Esophagus muscularis mucosa (tissue), 4 donors: Measurements from ENCODE around the gene WDFY4. TPM values are rescaled to one million over a fixed set of nuclear protein-coding genes. Genes with fewer than 3 reads are reported as not detected.

ENCODE experiments used
- DNase-seq: peaks from one replicate; pipeline ENCODE4 v3.0.0-alpha.2; 2017; ENCODE audit errors: extremely low spot score
- H3K27ac ChIP-seq, 4 donors: fragments of 200-600 bp; sonication (generic); replicated peaks in 1 of 4; 1 replicate in 3 of 4; 2 replicates in 1 of 4; pipeline ENCODE4 v1.5.1; 2016 to 2019; ENCODE audit warnings: mild to moderate bottlenecking in 1 of 4
- H3K27me3 ChIP-seq, 4 donors: fragments of 200-600 bp; sonication (generic); one replicate each; pipeline versions ENCODE4 v1.5.1 to v1.6.0; 2016 to 2019
- H3K36me3 ChIP-seq, 4 donors: fragments of 200-600 bp; sonication (generic); one replicate each; pipeline ENCODE4 v1.5.1; 2016 to 2019
- H3K4me1 ChIP-seq, 4 donors: fragments of 200-600 bp; sonication (generic); one replicate each; pipeline ENCODE4 v1.5.1; 2016 to 2019
- H3K4me3 ChIP-seq, 4 donors: fragments of 200-600 bp; sonication (generic); 1 replicate in 2 of 4; 2 replicates in 2 of 4; pipeline ENCODE4 v1.5.1; 2016 to 2019; ENCODE audit warnings: mild to moderate bottlenecking in 4 of 4, moderate library complexity in 1 of 4
- H3K9me3 ChIP-seq, 4 donors: fragments of 200-600 bp; sonication (generic); 1 replicate in 3 of 4; 2 replicates in 1 of 4; pipeline ENCODE4 v1.5.1; 2016 to 2019
- CTCF ChIP-seq, 3 experiments: fragments of 200-600 bp in 2 of 3; fragments of 450-650 bp in 1 of 3; sonication (generic) in 2 of 3; IDR thresholded peaks; one replicate each; pipeline ENCODE4 v1.5.1; 2017 to 2019; ENCODE audit warnings: antibody characterized with exemption in 3 of 3, mild to moderate bottlenecking in 2 of 3, moderate library complexity in 1 of 3
- EP300 ChIP-seq: sonication (generic); formaldehyde crosslinking; IDR thresholded peaks from one replicate; pipeline ENCODE4 v1.6.1; 2017; ENCODE audit warnings: antibody characterized with exemption
- POLR2A ChIP-seq: fragments of 450-650 bp; IDR thresholded peaks from one replicate; pipeline ENCODE4 v1.6.1; 2017; ENCODE audit warnings: antibody characterized with exemption, moderate library complexity, mild to moderate bottlenecking, low read depth
- POLR2AphosphoS5 ChIP-seq, 2 donors: sonication (generic); formaldehyde crosslinking; IDR thresholded peaks; one replicate each; pipeline ENCODE4 v1.6.1; 2017; ENCODE audit warnings: antibody characterized with exemption in 2 of 2
- WGBS: methylation state at CpG from one replicate; pipeline ENCODE4 v1.1.5; 2018; 5-methylcytosine and 5-hydroxymethylcytosine counted together
- intact Hi-C: fragments of 100-400 bp; cut with DNase I; formaldehyde crosslinking; loops from one replicate; pipeline ENCODE4 v1.15.1; 2023
- total RNA-seq, 4 donors: library from RNA; depleted of rRNA; stranded (reverse); fragments of >200 nt; gene quantifications; one replicate each; pipeline versions ENCODE4 v1.1.0 to v1.2.1, GENCODE V29; 2016

WDFY4 gene
- total RNA-seq, 4 donors from 2014 or later = 2.3 to 7.3 (median 5.2) TPM

- peaks cover 0 to 18% (median 0%) of the 10 kb centered on the region in 4 donors for H3K27me3 ChIP-seq
- DNase-seq = no peak
- H3K36me3 ChIP-seq = no peaks in the 10 kb centered on the region
- intact Hi-C loops = no loop called here
- TF ChIP-seq CTCF (IDR thresholded peaks at IDR 0.05) = no peak
- no peak for TF ChIP-seq EP300
- TF ChIP-seq POLR2AphosphoS5 (IDR thresholded peaks at IDR 0.05) = no peak
- no peak for TF ChIP-seq POLR2A
- H3K4me3 ChIP-seq = no peak overlapping the region
- H3K4me1 ChIP-seq = no peaks in the 10 kb centered on the region
- H3K9me3 ChIP-seq = no peaks in the 10 kb centered on the region
- no peak overlapping the region for H3K27ac ChIP-seq
Observed at GRCh38 chr10:48701941-48702340, 17.3 kb downstream of the WDFY4 start.

DNA sequence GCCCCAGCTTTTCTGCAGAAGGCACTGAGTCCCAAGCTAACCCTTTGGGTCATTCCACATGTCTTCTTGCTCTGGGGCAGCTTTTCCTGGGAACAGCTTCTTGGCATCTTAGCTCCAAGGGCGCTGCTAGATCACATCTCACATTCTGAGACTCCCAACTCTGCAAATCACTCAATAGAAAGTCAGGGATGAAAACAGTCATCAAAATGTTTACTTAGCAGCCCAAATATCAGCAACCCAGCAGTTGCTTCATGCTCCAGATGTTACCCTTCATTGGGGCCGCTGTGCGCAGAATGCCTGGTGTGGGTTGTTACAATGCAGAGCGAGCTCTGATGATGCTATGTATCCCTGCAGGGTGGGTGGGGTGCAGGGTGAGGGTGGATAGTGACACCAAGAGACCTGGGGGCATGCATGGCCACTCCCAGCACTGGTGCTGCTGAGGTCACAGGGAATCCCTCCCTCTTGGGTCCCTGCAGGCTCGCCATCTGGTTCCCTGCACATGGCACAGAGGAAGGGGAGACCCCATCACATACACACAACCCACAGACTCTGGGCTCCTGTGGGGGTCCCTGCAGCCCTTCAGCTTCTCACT is 19.0 kb downstream of the WDFY4 start:
- intact Hi-C loops = no loop called here
- TF ChIP-seq CTCF (IDR thresholded peaks at IDR 0.05) (no peak), EP300 (no peak), POLR2AphosphoS5 (IDR thresholded peaks at IDR 0.05) (no peak), POLR2A (no peak)

DNA sequence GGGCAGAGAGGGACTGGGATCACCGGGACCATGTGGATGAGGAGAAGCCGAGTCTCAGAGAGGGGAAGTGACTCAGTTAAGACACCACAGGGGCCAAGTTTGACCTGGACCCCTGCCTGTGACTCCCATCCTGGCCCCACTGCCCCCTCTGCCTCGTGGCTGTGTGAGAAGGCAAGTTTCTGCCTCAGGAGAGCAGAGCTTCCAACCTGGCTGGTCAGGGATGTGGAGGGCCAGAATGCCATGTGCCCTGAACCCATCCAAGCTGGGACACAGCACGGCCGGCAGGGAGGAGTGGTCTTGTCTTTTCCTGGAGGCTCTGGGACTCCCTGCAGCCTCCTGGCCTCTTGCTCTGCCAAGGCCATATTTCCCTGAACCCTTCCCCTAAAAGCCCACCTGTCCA is 19.5 kb downstream of the WDFY4 start:
- Histone ChIP-seq H3K4me3 (no peak overlapping the region), H3K9me3 (no peaks in the 10 kb centered on the region), H3K27ac (no peak overlapping the region), H3K36me3 (no peaks in the 10 kb centered on the region), H3K27me3 (peaks cover 0 to 18% (median 0%) of the 10 kb centered on the region in 4 donors), H3K4me1 (peaks cover 0 to 15% (median 2%) of the 10 kb centered on the region in 4 donors)
- no peak for TF ChIP-seq EP300
- TF ChIP-seq POLR2A = no peak
- TF ChIP-seq CTCF (IDR thresholded peaks at IDR 0.05) = no peak
- TF ChIP-seq POLR2AphosphoS5 (IDR thresholded peaks at IDR 0.05) = no peak
- DNase-seq = no peak
- WGBS = 60% methylated on average over 3 of the region's 5 CpGs
- intact Hi-C loops = no loop called here

More for the DNA sequence above, 19.0 kb downstream of the WDFY4 start:
- no peak for DNase-seq
- Histone ChIP-seq H3K27ac (no peak overlapping the region), H3K27me3 (peaks cover 0 to 18% (median 0%) of the 10 kb centered on the region in 4 donors), H3K9me3 (no peaks in the 10 kb centered on the region), H3K36me3 (no peaks in the 10 kb centered on the region), H3K4me1 (peaks cover 0 to 13% (median 2%) of the 10 kb centered on the region in 4 donors), H3K4me3 (no peak overlapping the region)
- WGBS = 77% methylated on average over 4 of the region's 5 CpGs

- intact Hi-C loops = no loop called here
- Histone ChIP-seq H3K36me3 (no peaks in the 10 kb centered on the region), H3K9me3 (no peaks in the 10 kb centered on the region), H3K27me3 (peaks cover 0 to 18% (median 0%) of the 10 kb centered on the region in 4 donors), H3K4me3 (no peak overlapping the region), H3K27ac (no peak overlapping the region), H3K4me1 (peaks cover 0 to 15% (median 2%) of the 10 kb centered on the region in 4 donors)
- no peak for TF ChIP-seq CTCF (IDR thresholded peaks at IDR 0.05)
- no peak for TF ChIP-seq EP300
- no peak for TF ChIP-seq POLR2A
- WGBS = 90% methylated on average over 9 of the region's 9 CpGs
- no peak for DNase-seq
Observed at GRCh38 chr10:48705401-48705938, 20.8 kb downstream of the WDFY4 start.

DNA sequence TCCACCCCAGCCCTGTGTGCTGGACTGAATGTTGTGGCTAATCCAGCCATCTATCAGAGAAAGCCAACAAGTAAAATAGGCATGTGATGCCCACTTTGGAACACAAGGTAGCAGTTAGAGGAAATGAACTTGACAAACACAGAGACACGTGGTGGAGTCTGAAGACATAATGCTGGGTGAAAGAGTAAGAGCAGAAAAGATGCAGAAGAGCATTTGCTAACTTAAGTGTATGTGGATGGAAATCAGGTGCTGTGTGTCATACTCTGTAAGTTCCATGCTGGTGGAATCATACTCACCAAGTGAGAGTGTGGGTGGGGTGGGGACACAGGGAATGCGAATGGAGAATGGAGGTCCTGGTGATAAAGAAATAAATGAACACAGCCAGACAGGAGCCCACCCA is 22.8 kb downstream of the WDFY4 start:
- no peak overlapping the region for H3K4me3 ChIP-seq
- intact Hi-C loops = no loop called here
- peaks cover 0 to 15% (median 2%) of the 10 kb centered on the region in 4 donors for H3K4me1 ChIP-seq
- no peak for TF ChIP-seq EP300
- no peak for TF ChIP-seq POLR2A
- no peak for TF ChIP-seq POLR2AphosphoS5 (IDR thresholded peaks at IDR 0.05)
- no peak for TF ChIP-seq CTCF (IDR thresholded peaks at IDR 0.05)
- WGBS = 22% methylated on average over 2 of the region's 2 CpGs
- no peak overlapping the region for H3K27ac ChIP-seq
- no peaks in the 10 kb centered on the region for H3K9me3 ChIP-seq
- H3K36me3 ChIP-seq = no peaks in the 10 kb centered on the region
- H3K27me3 ChIP-seq = peaks cover 0 to 18% (median 0%) of the 10 kb centered on the region in 4 donors
- DNase-seq = no peak
